Measurements from ENCODE around the gene DAD1. TPM values are rescaled to one million over a fixed set of nuclear protein-coding genes. Genes with fewer than 3 reads are reported as not detected.

Gene DAD1
- total and polyA plus RNA-seq, 2 experiments from 2014 or later, result 327 to 463 TPM

GRCh38 chr14:22515929-22516328, 73.1 kb downstream of the DAD1 start:
- peaks cover 14% of the 10 kb centered on the region for H3K4me1 ChIP-seq (ENCODE audit: insufficient read depth)
- no peaks in the 10 kb centered on the region for H4K20me1 ChIP-seq (ENCODE audit: insufficient read depth, poor library complexity, severe bottlenecking)
- no peaks in the 10 kb centered on the region for H3K79me2 ChIP-seq
- H3K27me3 ChIP-seq, result no peaks in the 10 kb centered on the region
- 81% methylated on average over 2 of the region's 2 CpGs for WGBS (ENCODE audit: low lambda C conversion rate, missing lambda C conversion rate)
- no peak for DNase-seq (ENCODE audit: low spot score)
- no peak overlapping the region for H3K4me2 ChIP-seq
- no peak for TF ChIP-seq EZH2phosphoT487 (IDR thresholded peaks at IDR 0.05; ENCODE audit: low read depth, severe bottlenecking, unreplicated experiment)
- no peak for TF ChIP-seq CTCF (IDR thresholded peaks at IDR 0.05; ENCODE audit: poor library complexity)
- no peak for TF ChIP-seq EZH2 (IDR thresholded peaks at IDR 0.05; ENCODE audit: borderline replicate concordance)
- no peak overlapping the region for H2AFZ ChIP-seq
- H3K9me2 ChIP-seq (replicated peaks; ENCODE audit: insufficient read depth), result no peaks in the 10 kb centered on the region
- no peaks in the 10 kb centered on the region for H3K9me3 ChIP-seq (ENCODE audit: low read depth)
- H3K4me3 ChIP-seq, result no peak overlapping the region
- H3K36me3 ChIP-seq (replicated peaks; ENCODE audit: insufficient read depth, low read depth), result no peaks in the 10 kb centered on the region
- H3K27ac ChIP-seq, result no peak overlapping the region

Small RNAs within 50 kb of the gene (small RNA-seq; reads per million reads assigned to genes)
- gene TRAJ1, result not detected
- gene TRAJ10, result not detected
- not detected for gene TRAJ11
- not detected for gene TRAJ12
- gene TRAJ13, result not detected
- gene TRAJ14, result not detected
- not detected for gene TRAJ16
- gene TRAJ17, result not detected
- gene TRAJ18, result not detected
- gene TRAJ19, result not detected
- not detected for gene TRAJ2
- not detected for gene TRAJ20
- gene TRAJ21, result not detected
- not detected for gene TRAJ22
- not detected for gene TRAJ23
- gene TRAJ24, result not detected
- not detected for gene TRAJ25
- not detected for gene TRAJ26
- not detected for gene TRAJ27
- gene TRAJ28, result not detected
- gene TRAJ3, result not detected
- not detected for gene TRAJ4
- gene TRAJ5, result not detected
- not detected for gene TRAJ6
- not detected for gene TRAJ7
- not detected for gene TRAJ8
- gene TRAJ9, result not detected

Other genes starting within 250 kb of the DAD1 start
- 30.7 and 33.9 TPM in 2 replicates for gene ABHD4, start 9.1 kb upstream of the DAD1 start, total RNA-seq
- gene ABHD4, start 9.1 kb upstream of the DAD1 start, polyA plus RNA-seq, result 43.3 and 49.8 TPM in 2 replicates
- gene OR6J1, start 55.1 kb upstream of the DAD1 start, total RNA-seq, result 0.03 TPM in 1 of 2 replicates, not detected in the other
- not detected in 2 replicates for gene OR6J1, start 55.1 kb upstream of the DAD1 start, polyA plus RNA-seq
- 88.1 and 107 TPM in 2 replicates for gene OXA1L, start 177.5 kb upstream of the DAD1 start, total RNA-seq
- gene OXA1L, start 177.5 kb upstream of the DAD1 start, polyA plus RNA-seq, result 59.4 and 64.3 TPM in 2 replicates
- 337 and 381 TPM in 2 replicates for gene SLC7A7, start 226.2 kb upstream of the DAD1 start, total RNA-seq
- gene SLC7A7, start 226.2 kb upstream of the DAD1 start, polyA plus RNA-seq, result 169 and 206 TPM in 2 replicates
- 50.6 and 164 TPM in 2 replicates for gene MRPL52, start 240.7 kb upstream of the DAD1 start, total RNA-seq
- 214 and 227 TPM in 2 replicates for gene MRPL52, start 240.7 kb upstream of the DAD1 start, polyA plus RNA-seq
- 122 and 160 TPM in 2 replicates for gene MMP14, start 247.4 kb upstream of the DAD1 start, total RNA-seq
- gene MMP14, start 247.4 kb upstream of the DAD1 start, polyA plus RNA-seq, result 17.1 and 21.4 TPM in 2 replicates